HG02840 (cell line): ENCODE measurements around the gene RNF44.
"Not testable (repeated sequence)": the region's sequence is repeated elsewhere in the genome, so short reads cannot be mapped to it uniquely, and the experiment has no call there.

Experiments
- ATAC-seq: cut with Tn5 transposase; IDR thresholded peaks from one replicate; pipeline ENCODE4 v1.9.1; 2021; ENCODE audit warnings: mild to moderate bottlenecking, moderate library complexity, moderate number of reproducible peaks; ENCODE audit not compliant: unreplicated experiment, low FRiP score

The RNF44 gene

DNA sequence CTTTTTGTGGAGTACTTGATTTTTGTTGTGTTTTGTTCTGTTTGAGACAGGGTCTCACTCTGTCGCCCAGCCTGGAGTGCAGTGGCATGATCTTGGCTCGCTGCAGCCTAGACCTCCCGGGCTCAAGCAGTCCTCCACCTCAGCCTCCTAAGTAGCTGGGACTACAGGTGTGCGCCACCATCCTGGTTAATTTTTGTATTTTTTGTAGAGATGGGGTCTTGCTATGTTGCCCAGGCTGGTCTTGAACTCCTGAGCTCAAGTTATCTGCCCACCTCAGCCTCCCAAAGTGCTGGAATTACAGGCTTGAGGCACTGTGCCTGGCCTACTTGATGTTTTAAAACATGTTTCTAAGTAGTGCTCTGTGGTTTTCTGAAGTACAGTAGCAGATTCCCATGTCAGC is 50.0 kb downstream of the RNF44 start:
- not testable (repeated sequence) for ATAC-seq

GRCh38 chr5:176486189-176486757 is 50.9 kb downstream of the RNF44 start:
- no peak for ATAC-seq

- no peak for ATAC-seq
Measured at GRCh38 chr5:176485176-176485575, 52.0 kb downstream of the RNF44 start.

DNA sequence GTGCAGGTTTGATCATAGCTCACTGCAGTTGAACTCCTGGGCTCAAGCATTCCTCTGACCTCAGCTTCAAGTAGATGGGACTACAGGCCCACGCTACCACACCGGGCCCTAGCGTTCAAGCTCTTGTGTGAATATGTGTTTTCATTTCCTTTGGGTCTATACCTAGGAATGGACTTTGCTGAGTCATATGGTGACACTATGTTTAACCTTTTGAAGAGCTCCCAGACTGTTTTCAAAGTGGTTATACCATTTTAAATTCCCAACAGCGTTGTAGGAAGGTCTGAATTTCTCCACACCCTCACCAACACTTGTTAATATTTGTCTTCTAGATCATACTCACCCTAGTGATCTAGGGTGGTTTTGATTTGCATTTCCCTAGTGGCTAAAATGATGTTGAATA is 55.5 kb downstream of the RNF44 start:
- ATAC-seq = no peak
